ENCODE data around the gene MYRIP. TPM values are rescaled to one million over a fixed set of nuclear protein-coding genes. Genes with fewer than 3 reads are reported as not detected.

Gene MYRIP
- total RNA-seq, 4 donors from 2014 or later, result 1.4 to 4.4 (median 2.8) TPM

DNA sequence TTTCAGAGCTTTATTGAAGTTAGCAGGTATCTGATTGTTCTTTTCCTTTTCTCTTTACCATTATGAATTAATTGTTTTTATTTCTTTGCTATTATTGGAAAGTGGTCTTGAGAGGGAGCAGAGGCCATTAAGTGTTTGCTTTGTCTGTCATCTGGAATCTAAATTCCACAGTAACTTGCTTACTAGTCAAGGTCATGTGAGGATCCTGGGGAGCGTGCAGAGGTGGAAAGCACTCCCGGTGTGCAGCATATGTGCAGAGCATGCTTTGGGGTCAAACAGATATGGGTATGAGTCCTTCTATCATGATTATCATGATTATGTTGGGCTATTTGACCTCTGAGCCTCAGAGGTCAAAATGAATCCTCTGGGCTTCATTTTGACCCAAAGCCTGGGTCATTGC, 96.4 kb downstream of the MYRIP start:
- DNase-seq (ENCODE audit: low spot score in 2 of 2), result no peak
- H3K27ac ChIP-seq, result no peak overlapping the region
- no peaks in the 10 kb centered on the region for H3K36me3 ChIP-seq
- WGBS, result 78% methylated on average over 2 of the region's 2 CpGs
- no peaks in the 10 kb centered on the region for H3K4me1 ChIP-seq
- no peaks in the 10 kb centered on the region for H3K9me3 ChIP-seq
- H3K4me3 ChIP-seq, result no peak overlapping the region
- TF ChIP-seq, protein P1, sequence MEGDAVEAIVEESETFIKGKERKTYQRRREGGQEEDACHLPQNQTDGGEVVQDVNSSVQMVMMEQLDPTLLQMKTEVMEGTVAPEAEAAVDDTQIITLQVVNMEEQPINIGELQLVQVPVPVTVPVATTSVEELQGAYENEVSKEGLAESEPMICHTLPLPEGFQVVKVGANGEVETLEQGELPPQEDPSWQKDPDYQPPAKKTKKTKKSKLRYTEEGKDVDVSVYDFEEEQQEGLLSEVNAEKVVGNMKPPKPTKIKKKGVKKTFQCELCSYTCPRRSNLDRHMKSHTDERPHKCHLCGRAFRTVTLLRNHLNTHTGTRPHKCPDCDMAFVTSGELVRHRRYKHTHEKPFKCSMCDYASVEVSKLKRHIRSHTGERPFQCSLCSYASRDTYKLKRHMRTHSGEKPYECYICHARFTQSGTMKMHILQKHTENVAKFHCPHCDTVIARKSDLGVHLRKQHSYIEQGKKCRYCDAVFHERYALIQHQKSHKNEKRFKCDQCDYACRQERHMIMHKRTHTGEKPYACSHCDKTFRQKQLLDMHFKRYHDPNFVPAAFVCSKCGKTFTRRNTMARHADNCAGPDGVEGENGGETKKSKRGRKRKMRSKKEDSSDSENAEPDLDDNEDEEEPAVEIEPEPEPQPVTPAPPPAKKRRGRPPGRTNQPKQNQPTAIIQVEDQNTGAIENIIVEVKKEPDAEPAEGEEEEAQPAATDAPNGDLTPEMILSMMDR (IDR thresholded peaks at IDR 0.05), result no peak
- TF ChIP-seq EP300 (IDR thresholded peaks at IDR 0.05) (no peak), POLR2AphosphoS5 (IDR thresholded peaks at IDR 0.05) (no peak), POLR2A (IDR thresholded peaks at IDR 0.05) (no peak)
- no peaks in the 10 kb centered on the region for H3K27me3 ChIP-seq

DNA sequence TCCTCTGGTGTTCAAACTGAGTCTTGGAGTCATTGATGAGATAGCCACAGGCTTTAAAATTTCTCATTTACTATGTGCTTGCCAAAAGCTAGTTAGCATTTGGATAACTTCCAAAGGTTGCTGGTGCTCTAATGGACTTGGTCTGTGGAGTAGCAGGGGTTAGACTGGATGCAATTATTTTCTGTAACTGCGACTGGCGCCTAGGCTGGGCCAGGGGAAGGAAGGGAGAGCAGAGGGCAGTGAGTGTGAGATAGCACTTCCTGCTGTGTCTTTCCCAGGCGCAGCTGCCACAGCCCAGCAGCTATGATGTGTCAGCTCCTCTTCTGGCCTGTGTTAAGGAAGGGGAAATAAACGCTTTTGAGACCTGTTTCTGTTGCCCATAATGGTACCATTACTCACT, 98.6 kb downstream of the MYRIP start:
- no peak for TF ChIP-seq POLR2A (IDR thresholded peaks at IDR 0.05)
- no peak for TF ChIP-seq EP300 (IDR thresholded peaks at IDR 0.05)
- no peak for TF ChIP-seq POLR2AphosphoS5 (IDR thresholded peaks at IDR 0.05)
- TF ChIP-seq, protein P1 (IDR thresholded peaks at IDR 0.05), result no peak
- no peak for DNase-seq (ENCODE audit: low spot score in 2 of 2)
- 53% methylated on average over 4 of the region's 4 CpGs for whole genome bisulfite sequencing
- Histone ChIP-seq H3K4me3 (no peak overlapping the region), H3K4me1 (peaks cover 5% of the 10 kb centered on the region), H3K27me3 (no peaks in the 10 kb centered on the region), H3K36me3 (no peaks in the 10 kb centered on the region), H3K27ac (no peak overlapping the region), H3K9me3 (no peaks in the 10 kb centered on the region)

DNA sequence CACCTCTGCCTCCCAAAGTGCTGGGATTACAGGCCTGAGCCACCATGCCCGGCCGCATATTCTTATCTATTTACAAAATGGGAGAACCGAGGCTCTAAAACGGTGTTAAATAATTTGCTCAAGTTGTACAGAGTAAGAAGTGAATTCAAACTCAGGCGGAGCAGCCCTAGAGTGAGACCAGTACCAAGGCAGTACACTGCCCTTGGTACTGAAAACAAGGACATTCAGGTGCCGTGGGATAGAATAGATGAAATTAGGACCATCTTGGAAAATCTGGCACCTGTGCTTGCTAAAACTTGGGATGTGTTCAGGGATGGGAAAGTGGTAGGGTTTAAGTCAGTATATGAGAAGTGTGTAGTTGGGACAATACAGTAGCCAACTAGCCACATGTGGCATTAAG, 100.7 kb downstream of the MYRIP start:
- Histone ChIP-seq H3K27me3 (no peaks in the 10 kb centered on the region), H3K4me1 (peaks cover 5% of the 10 kb centered on the region), H3K36me3 (no peaks in the 10 kb centered on the region), H3K27ac (no peak overlapping the region), H3K9me3 (no peaks in the 10 kb centered on the region), H3K4me3 (no peak overlapping the region)
- WGBS, result 81% methylated on average over 6 of the region's 6 CpGs
- TF ChIP-seq EP300 (IDR thresholded peaks at IDR 0.05) (no peak), POLR2AphosphoS5 (IDR thresholded peaks at IDR 0.05) (no peak), POLR2A (IDR thresholded peaks at IDR 0.05) (no peak)
- TF ChIP-seq, protein P1 (IDR thresholded peaks at IDR 0.05), result no peak
- no peak for DNase-seq (ENCODE audit: low spot score in 2 of 2)

DNA sequence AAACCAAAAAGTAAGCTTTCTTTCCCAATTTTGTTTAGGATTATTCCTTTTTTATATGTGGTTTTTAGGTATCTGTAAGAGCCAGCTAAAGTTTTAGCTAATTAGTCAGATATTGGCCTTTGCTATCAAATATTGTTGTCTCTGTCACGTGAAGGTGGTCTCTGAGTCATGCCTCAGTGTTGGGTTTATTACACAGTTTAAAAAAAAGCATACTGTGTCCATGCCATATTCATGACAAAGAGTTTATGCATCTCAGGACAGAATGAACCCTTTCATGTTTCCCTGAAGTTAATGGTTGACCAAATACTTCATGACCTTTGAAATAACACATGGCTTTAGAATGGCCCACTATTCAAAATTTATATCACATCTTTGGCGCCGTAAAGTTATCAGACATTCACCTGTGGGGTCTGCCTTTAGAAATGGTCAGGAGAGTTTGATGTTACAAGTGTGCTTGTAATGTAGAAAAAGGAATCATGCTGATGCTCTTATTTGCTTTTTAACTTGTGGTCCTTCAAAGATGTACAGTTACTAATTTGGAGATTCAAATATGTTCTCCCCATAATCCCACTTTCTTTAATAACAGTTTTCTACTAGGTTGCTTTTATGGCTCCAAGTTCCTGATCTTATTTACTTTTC, 101.5 kb downstream of the MYRIP start:
- WGBS, result 72% methylated on average over 3 of the region's 3 CpGs
- peaks cover 5% of the 10 kb centered on the region for H3K4me1 ChIP-seq
- no peak for DNase-seq (ENCODE audit: low spot score in 2 of 2)
- no peaks in the 10 kb centered on the region for H3K27me3 ChIP-seq
- H3K9me3 ChIP-seq, result no peaks in the 10 kb centered on the region
- H3K36me3 ChIP-seq, result no peaks in the 10 kb centered on the region
- TF ChIP-seq EP300 (IDR thresholded peaks at IDR 0.05), result no peak
- TF ChIP-seq POLR2AphosphoS5 (IDR thresholded peaks at IDR 0.05), result no peak
- TF ChIP-seq POLR2A (IDR thresholded peaks at IDR 0.05), result no peak
- TF ChIP-seq, protein P1 (IDR thresholded peaks at IDR 0.05), result no peak
- H3K27ac ChIP-seq, result no peak overlapping the region
- no peak overlapping the region for H3K4me3 ChIP-seq

DNA sequence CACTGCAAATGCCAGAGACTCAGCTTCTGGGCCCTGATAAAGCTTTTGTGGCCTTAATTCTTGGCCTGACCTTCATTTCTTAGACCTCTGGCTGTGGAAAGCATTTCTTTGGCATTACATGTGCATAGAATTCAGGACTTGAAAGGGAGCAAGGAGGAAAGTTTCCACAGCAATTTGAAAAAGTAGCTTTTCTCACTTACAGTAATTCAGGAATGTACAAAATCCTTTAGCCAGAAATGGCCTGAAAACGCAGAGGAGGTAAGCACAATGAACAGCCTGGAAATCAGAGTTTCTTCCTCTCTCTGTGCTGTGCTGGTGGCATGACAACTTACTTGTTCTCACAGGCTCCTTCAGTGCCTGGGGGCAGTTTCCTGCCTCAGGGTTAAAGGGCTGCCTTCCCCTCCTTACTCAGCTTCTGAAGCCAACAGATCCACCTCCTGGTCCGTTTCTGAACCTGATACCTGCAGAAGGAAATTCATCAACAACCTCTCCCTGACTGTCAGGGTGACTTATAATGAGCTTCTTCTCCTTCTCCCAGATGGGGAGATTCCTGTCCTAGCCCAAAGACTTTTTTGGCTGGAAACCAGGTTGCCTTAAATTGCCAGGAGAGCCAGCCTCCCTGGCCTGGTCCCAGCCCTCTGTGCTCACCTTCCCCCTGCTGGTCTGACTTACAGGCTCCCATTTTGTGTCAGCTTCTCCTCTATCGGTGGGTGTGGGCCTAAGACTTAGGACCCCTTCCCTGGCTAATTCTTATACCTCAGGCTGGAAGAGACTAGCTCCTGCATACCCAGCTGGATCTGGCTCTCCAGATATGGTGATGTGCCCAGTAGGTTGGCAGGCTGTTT, 102.3 kb downstream of the MYRIP start:
- no peaks in the 10 kb centered on the region for H3K9me3 ChIP-seq
- H3K27ac ChIP-seq, result no peak overlapping the region
- H3K36me3 ChIP-seq, result no peaks in the 10 kb centered on the region
- H3K27me3 ChIP-seq, result no peaks in the 10 kb centered on the region
- TF ChIP-seq POLR2AphosphoS5 (IDR thresholded peaks at IDR 0.05), result no peak
- no peak for TF ChIP-seq EP300 (IDR thresholded peaks at IDR 0.05)
- TF ChIP-seq, protein P1 (IDR thresholded peaks at IDR 0.05), result no peak
- TF ChIP-seq POLR2A (IDR thresholded peaks at IDR 0.05), result no peak
- WGBS, result 68% methylated on average over 3 of the region's 3 CpGs
- DNase-seq (ENCODE audit: low spot score in 2 of 2), result no peak
- peaks cover 5% of the 10 kb centered on the region for H3K4me1 ChIP-seq
- no peak overlapping the region for H3K4me3 ChIP-seq

Data from suprapubic skin (tissue), 4 donors.